Trophoblast cell (in vitro differentiated cells and primary cell): ENCODE data around the gene LY9.

Experiments
- DNase-seq, 2 donors: peaks; one replicate each; pipeline ENCODE4 v3.0.0-alpha.2; 2016
- H2AFZ ChIP-seq: 2 replicates; pipeline ENCODE4 v1.6.1; 2013; ENCODE audit warnings: low read length, moderate library complexity, mild to moderate bottlenecking; ENCODE audit not compliant: insufficient read depth, poor library complexity
- H2AK5ac ChIP-seq: 2 replicates; pipeline ENCODE4 v1.6.1; 2013; ENCODE audit warnings: mild to moderate bottlenecking, low read length
- H2BK120ac ChIP-seq: 2 replicates; pipeline ENCODE4 v1.6.1; 2013; ENCODE audit warnings: low read length, mild to moderate bottlenecking, moderate library complexity; ENCODE audit not compliant: insufficient read depth, poor library complexity
- H2BK12ac ChIP-seq: 2 replicates; pipeline ENCODE4 v1.6.1; 2013; ENCODE audit warnings: mild to moderate bottlenecking, low read length, moderate library complexity
- H2BK5ac ChIP-seq: 2 replicates; pipeline ENCODE4 v1.6.1; 2013; ENCODE audit warnings: low read length, low read depth, moderate library complexity, mild to moderate bottlenecking; ENCODE audit not compliant: poor library complexity
- H3K14ac ChIP-seq: 2 replicates; pipeline ENCODE4 v1.6.1; 2013; ENCODE audit warnings: mild to moderate bottlenecking, low read length
- H3K18ac ChIP-seq: 2 replicates; pipeline ENCODE4 v1.6.1; 2013; ENCODE audit warnings: mild to moderate bottlenecking, low read length
- H3K23ac ChIP-seq: 2 replicates; pipeline ENCODE4 v1.6.1; 2013; ENCODE audit warnings: low read length
- H3K27ac ChIP-seq: 2 replicates; pipeline ENCODE4 v1.5.1; 2013; ENCODE audit warnings: low read depth, mild to moderate bottlenecking, inconsistent platforms, low read length, moderate library complexity
- H3K27me3 ChIP-seq: 2 replicates; pipeline ENCODE4 v1.6.1; 2013; ENCODE audit warnings: inconsistent platforms, mild to moderate bottlenecking, low read length, moderate library complexity; ENCODE audit not compliant: insufficient read depth
- H3K36me3 ChIP-seq, 2 experiments: 1 replicate in 1 of 2; 2 replicates in 1 of 2; pipeline ENCODE4 v1.6.1; 2013; ENCODE audit warnings: low read length in 2 of 2, mild to moderate bottlenecking in 2 of 2, moderate library complexity in 1 of 2; ENCODE audit not compliant: insufficient read depth in 2 of 2, control insufficient read depth in 1 of 2
- H3K4ac ChIP-seq: 2 replicates; pipeline ENCODE4 v1.6.1; 2013; ENCODE audit warnings: low read depth, mild to moderate bottlenecking, low read length, moderate library complexity
- H3K4me1 ChIP-seq, 2 experiments: 1 replicate in 1 of 2; 2 replicates in 1 of 2; pipeline ENCODE4 v1.6.1; 2013; ENCODE audit warnings: low read length in 2 of 2, mild to moderate bottlenecking in 2 of 2, moderate library complexity in 1 of 2; ENCODE audit not compliant: insufficient read depth in 2 of 2, control insufficient read depth in 1 of 2
- H3K4me2 ChIP-seq: 2 replicates; pipeline ENCODE4 v1.6.1; 2013; ENCODE audit warnings: inconsistent platforms, mild to moderate bottlenecking, low read length, moderate library complexity
- H3K4me3 ChIP-seq: 2 replicates; pipeline ENCODE4 v1.5.1; 2013; ENCODE audit warnings: mild to moderate bottlenecking, low read depth, low read length, inconsistent platforms
- H3K79me1 ChIP-seq: one replicate; pipeline ENCODE4 v1.6.1; 2013; ENCODE audit warnings: low read length
- H3K79me2 ChIP-seq: 2 replicates; pipeline ENCODE4 v1.6.1; 2013; ENCODE audit warnings: low read length, mild to moderate bottlenecking; ENCODE audit not compliant: control insufficient read depth, insufficient read depth, poor library complexity
- H3K9ac ChIP-seq: 2 replicates; pipeline ENCODE4 v1.6.1; 2013; ENCODE audit warnings: mild to moderate bottlenecking, low read length
- H3K9me3 ChIP-seq: 2 replicates; pipeline ENCODE4 v1.6.1; 2013; ENCODE audit warnings: low read depth, mild to moderate bottlenecking, control low read depth, inconsistent platforms, low read length; ENCODE audit not compliant: insufficient read depth
- H4K12ac ChIP-seq: 2 replicates; pipeline ENCODE4 v1.6.1; 2013; ENCODE audit warnings: low read depth, mild to moderate bottlenecking, low read length, moderate library complexity
- H4K8ac ChIP-seq: 2 replicates; pipeline ENCODE4 v1.6.1; 2013; ENCODE audit warnings: low read depth, mild to moderate bottlenecking, low read length, moderate library complexity
- H4K91ac ChIP-seq: one replicate; pipeline ENCODE4 v1.6.1; 2013; ENCODE audit warnings: low read depth, mild to moderate bottlenecking, low read length, moderate library complexity
- WGBS: extraction: QIAGEN DNeasy Blood & Tissue Kit; methylation state at CpG from one replicate; pipeline ENCODE4 v1.1.7; 2013; ENCODE audit warnings: missing lambda C conversion rate; ENCODE audit not compliant: insufficient read length, insufficient coverage; ENCODE audit errors: extremely low coverage; 5-methylcytosine and 5-hydroxymethylcytosine counted together

Gene LY9

DNA sequence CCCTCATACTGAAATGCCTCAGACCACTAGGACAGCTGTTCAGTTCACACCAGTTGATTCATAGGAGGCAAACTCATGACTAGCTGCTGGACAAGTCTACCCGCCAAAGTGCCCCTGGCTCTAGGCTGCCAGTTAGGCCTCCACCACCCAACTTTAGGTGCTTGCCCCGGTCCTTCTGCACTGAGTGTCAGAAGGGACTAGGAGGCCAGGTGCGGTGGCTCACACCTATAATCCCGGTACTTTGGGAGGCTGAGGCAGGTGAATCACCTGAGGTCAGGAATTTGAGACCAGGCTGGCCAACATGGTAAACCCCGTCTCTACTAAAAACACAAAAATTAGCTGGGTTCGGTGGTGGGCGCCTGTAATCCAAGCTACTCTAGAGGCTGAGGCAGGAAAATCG lies 18.9 kb downstream of the LY9 start:
- Histone ChIP-seq H3K4me2 (no peak overlapping the region), H2BK5ac (no peak overlapping the region), H3K9ac (no peak overlapping the region), H3K27me3 (no peaks in the 10 kb centered on the region), H2BK120ac (no peak overlapping the region), H3K4me1 (peaks cover 7 to 14% of the 10 kb centered on the region in 2 experiments), H3K79me2 (no peaks in the 10 kb centered on the region), H4K91ac (no peak overlapping the region), H3K14ac (no peak overlapping the region), H3K27ac (no peak overlapping the region), H3K4me3 (no peak overlapping the region), H2BK12ac (no peak overlapping the region), H3K36me3 (no peaks in the 10 kb centered on the region), H3K4ac (no peak overlapping the region), H3K23ac (no peak overlapping the region), H4K12ac (no peak overlapping the region), H3K18ac (no peak overlapping the region), H3K79me1 (no peaks in the 10 kb centered on the region), H4K8ac (no peak overlapping the region), H2AK5ac (no peak overlapping the region), H3K9me3 (no peaks in the 10 kb centered on the region), H2AFZ (no peak overlapping the region)
- DNase-seq, result peak; percentile 38 to 54
- whole genome bisulfite sequencing, result no CpG with 5 or more reads among the region's 8 CpGs

DNA sequence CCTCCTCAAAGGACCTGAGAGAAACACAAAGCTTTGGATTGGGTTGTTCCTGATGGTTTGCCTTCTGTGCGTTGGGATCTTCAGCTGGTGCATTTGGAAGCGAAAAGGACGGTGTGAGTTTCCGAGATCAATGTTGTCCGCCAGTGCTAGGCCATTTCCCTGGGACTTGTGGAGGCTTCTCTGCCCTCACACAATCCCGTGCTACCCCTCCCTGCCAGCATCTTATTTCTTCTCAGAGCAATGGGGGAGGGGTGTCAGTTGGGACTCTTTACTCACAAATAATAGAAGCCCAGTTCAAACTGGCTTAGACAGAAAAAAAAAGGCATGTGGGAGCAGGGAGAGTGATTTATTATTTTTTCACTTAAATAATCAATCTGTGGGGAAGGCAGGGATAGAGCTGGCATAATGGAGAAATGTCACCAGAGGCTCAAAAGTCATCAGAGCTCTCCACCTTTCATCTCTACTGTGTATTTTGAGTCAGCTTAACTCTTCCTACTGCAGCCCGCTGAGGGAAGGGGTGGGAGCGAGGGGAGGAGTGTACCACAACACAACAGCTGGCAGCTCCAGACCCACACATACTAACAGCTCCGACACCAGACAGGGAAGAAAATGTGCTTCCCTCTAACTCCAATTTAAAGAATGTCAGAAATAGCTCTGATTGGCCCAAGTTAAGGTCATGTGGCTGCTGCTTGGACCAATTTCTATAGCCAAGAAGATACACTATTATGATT lies 22.4 kb downstream of the LY9 start:
- Histone ChIP-seq H3K27me3 (no peaks in the 10 kb centered on the region), H3K14ac (no peak overlapping the region), H3K9ac (no peak overlapping the region), H3K18ac (no peak overlapping the region), H3K9me3 (no peaks in the 10 kb centered on the region), H2BK5ac (no peak overlapping the region), H3K27ac (no peak overlapping the region), H2BK12ac (no peak overlapping the region), H3K4me1 (peaks cover 3 to 4% of the 10 kb centered on the region in 2 experiments), H3K23ac (no peak overlapping the region), H4K8ac (no peak overlapping the region), H4K12ac (no peak overlapping the region), H3K79me1 (no peaks in the 10 kb centered on the region), H3K4ac (no peak overlapping the region), H3K79me2 (no peaks in the 10 kb centered on the region), H4K91ac (no peak overlapping the region), H2BK120ac (no peak overlapping the region), H3K4me3 (no peak overlapping the region), H3K4me2 (no peak overlapping the region), H2AK5ac (no peak overlapping the region), H2AFZ (no peak overlapping the region), H3K36me3 (no peaks in the 10 kb centered on the region)
- no CpG with 5 or more reads among the region's 9 CpGs for WGBS
- DNase-seq, result no peak

DNA sequence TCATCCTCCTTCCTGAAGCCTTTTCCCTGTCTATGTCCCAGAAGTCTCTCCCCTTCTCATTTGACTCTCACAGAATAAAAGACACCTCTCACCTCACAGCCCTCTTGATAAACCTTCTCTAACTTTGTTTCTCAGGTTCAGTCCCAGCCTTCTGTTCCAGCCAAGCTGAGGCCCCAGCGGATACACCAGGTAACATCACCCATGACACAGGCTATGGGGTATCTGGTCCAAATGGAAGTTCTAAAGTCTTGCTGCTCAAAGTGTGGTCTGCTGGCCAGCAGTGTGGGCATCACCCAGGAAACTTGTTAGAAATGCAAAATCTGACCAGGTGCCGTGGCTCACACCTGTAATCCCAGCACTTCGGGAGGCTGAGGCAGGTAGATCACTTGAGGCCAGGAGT lies 23.2 kb downstream of the LY9 start:
- Histone ChIP-seq H3K4me1 (no peaks in the 10 kb centered on the region), H2AK5ac (no peak overlapping the region), H3K9ac (no peak overlapping the region), H2BK12ac (no peak overlapping the region), H4K12ac (no peak overlapping the region), H3K79me1 (no peaks in the 10 kb centered on the region), H3K4me3 (no peak overlapping the region), H3K9me3 (no peaks in the 10 kb centered on the region), H2AFZ (no peak overlapping the region), H3K79me2 (no peaks in the 10 kb centered on the region), H3K14ac (no peak overlapping the region), H4K8ac (no peak overlapping the region), H3K18ac (no peak overlapping the region), H3K23ac (no peak overlapping the region), H4K91ac (no peak overlapping the region), H2BK5ac (no peak overlapping the region), H3K27ac (no peak overlapping the region), H2BK120ac (no peak overlapping the region), H3K36me3 (no peaks in the 10 kb centered on the region), H3K4me2 (no peak overlapping the region), H3K27me3 (no peaks in the 10 kb centered on the region), H3K4ac (no peak overlapping the region)
- WGBS, result no CpG with 5 or more reads among the region's 3 CpGs
- DNase-seq, result no peak

DNA sequence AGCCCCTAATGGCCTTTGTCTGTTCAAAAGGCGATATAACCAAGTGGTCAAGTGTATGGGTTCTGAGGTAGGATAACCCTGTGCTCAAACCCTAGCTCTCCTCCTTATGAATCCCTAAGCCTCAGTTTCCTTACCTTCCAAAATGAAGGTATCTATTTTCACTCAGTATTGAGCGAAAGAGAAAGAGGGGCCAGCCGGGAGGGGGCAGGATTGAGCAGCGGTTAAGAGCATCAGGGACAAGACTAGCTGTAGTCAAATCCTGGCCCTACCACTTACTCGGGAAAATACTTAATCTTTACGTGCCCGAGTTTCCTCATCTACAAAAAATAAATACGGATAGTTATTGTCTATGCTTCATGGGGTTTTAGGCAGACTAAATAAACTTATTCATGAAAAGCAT lies 25.7 kb downstream of the LY9 start:
- H4K8ac ChIP-seq, result no peak overlapping the region
- no peak overlapping the region for H2AK5ac ChIP-seq
- H3K9ac ChIP-seq, result no peak overlapping the region
- H3K14ac ChIP-seq, result no peak overlapping the region
- no peaks in the 10 kb centered on the region for H3K36me3 ChIP-seq
- H2BK12ac ChIP-seq, result no peak overlapping the region
- no peak overlapping the region for H4K12ac ChIP-seq
- no peak overlapping the region for H3K27ac ChIP-seq
- no peaks in the 10 kb centered on the region for H3K9me3 ChIP-seq
- H3K18ac ChIP-seq, result no peak overlapping the region
- H3K79me2 ChIP-seq, result no peaks in the 10 kb centered on the region
- no peak overlapping the region for H2BK5ac ChIP-seq
- WGBS, result no CpG with 5 or more reads among the region's 8 CpGs
- no peak overlapping the region for H3K4ac ChIP-seq
- no peak overlapping the region for H4K91ac ChIP-seq
- no peaks in the 10 kb centered on the region for H3K4me1 ChIP-seq
- no peak overlapping the region for H3K4me2 ChIP-seq
- H2BK120ac ChIP-seq, result no peak overlapping the region
- H3K79me1 ChIP-seq, result no peaks in the 10 kb centered on the region
- H3K23ac ChIP-seq, result no peak overlapping the region
- H3K4me3 ChIP-seq, result no peak overlapping the region
- H3K27me3 ChIP-seq, result no peaks in the 10 kb centered on the region
- H2AFZ ChIP-seq, result no peak overlapping the region
- no peak for DNase-seq
